Esophagus squamous epithelium (tissue), 5 donors: ENCODE data around the gene CERT1. TPM values are rescaled to one million over a fixed set of nuclear protein-coding genes. Genes with fewer than 3 reads are reported as not detected.

Source experiments
- DNase-seq: peaks from one replicate; lab custom pipeline; 2025; lab: John Stamatoyannopoulos, UW
- H3K27ac ChIP-seq, 4 donors: fragments of 200-600 bp; sonication (generic); one replicate each; pipeline ENCODE4 v1.5.1; 2016 to 2019; ENCODE audit warnings: mild to moderate bottlenecking in 1 of 4
- H3K27me3 ChIP-seq, 4 donors: fragments of 200-600 bp; sonication (generic); 1 replicate in 3 of 4; 2 replicates in 1 of 4; pipeline versions ENCODE4 v1.5.1 to v1.6.0; 2017 to 2021; ENCODE audit warnings: antibody characterized with exemption in 1 of 4
- H3K36me3 ChIP-seq, 3 donors: fragments of 200-600 bp; sonication (generic); one replicate each; pipeline ENCODE4 v1.5.1; 2016 to 2019
- H3K4me1 ChIP-seq, 3 donors: fragments of 200-600 bp; sonication (generic); one replicate each; pipeline ENCODE4 v1.5.1; 2017 to 2019
- H3K4me3 ChIP-seq, 4 donors: fragments of 200-600 bp; sonication (generic); 1 replicate in 3 of 4; 2 replicates in 1 of 4; pipeline ENCODE4 v1.5.1; 2016 to 2019; ENCODE audit warnings: mild to moderate bottlenecking in 2 of 4, moderate library complexity in 1 of 4
- H3K9me3 ChIP-seq, 3 donors: fragments of 200-600 bp; sonication (generic); one replicate each; pipeline ENCODE4 v1.5.1; 2016 to 2019
- CTCF ChIP-seq, 6 experiments: fragments of 450-650 bp in 4 of 6; fragments of 200-600 bp in 2 of 6; sonication (generic) in 2 of 6; IDR thresholded peaks; one replicate each; pipeline ENCODE4 v1.5.1; 2016 to 2019; ENCODE audit warnings: antibody characterized with exemption in 6 of 6, mild to moderate bottlenecking in 4 of 6, moderate library complexity in 4 of 6
- POLR2A ChIP-seq, 4 donors: fragments of 450-650 bp; IDR thresholded peaks; one replicate each; pipeline ENCODE4 v1.6.1; 2017; ENCODE audit warnings: antibody characterized with exemption in 4 of 4, mild to moderate bottlenecking in 4 of 4, moderate library complexity in 3 of 4
- WGBS, 2 donors: methylation state at CpG; one replicate each; pipeline ENCODE4 v1.1.5; 2018; 5-methylcytosine and 5-hydroxymethylcytosine counted together
- intact Hi-C: fragments of 100-400 bp; cut with DNase I; formaldehyde crosslinking; loops from one replicate; pipeline ENCODE4 v1.15.0; 2022
- total RNA-seq, 4 donors: library from RNA; depleted of rRNA; stranded (reverse); fragments of >200 nt; gene quantifications; one replicate each; pipeline ENCODE4 v1.1.0, GENCODE V29; 2016
- donor health status: DM: yes; HTN: yes; CAD: no.

CERT1 gene
- total RNA-seq, 4 donors from 2014 or later: 19.8 to 29.9 (median 24.4) TPM

- Histone ChIP-seq H3K27me3 (no peaks in the 10 kb centered on the region), H3K4me1 (no peaks in the 10 kb centered on the region), H3K9me3 (no peaks in the 10 kb centered on the region), H3K27ac (no peak overlapping the region), H3K36me3 (peaks cover 0 to 97% (median 5%) of the 10 kb centered on the region in 3 donors), H3K4me3 (no peak overlapping the region)
- DNase-seq: no peak
- TF ChIP-seq CTCF (IDR thresholded peaks at IDR 0.05): no peak
- WGBS, 2 donors: 73 to 95% methylated on average over 1 of the region's 1 CpG
- intact Hi-C loops: no loop called here
Measured at GRCh38 chr5:75380099-75380498, 131.3 kb downstream of the CERT1 start.

GRCh38 chr5:75375414-75375813 is 136.0 kb downstream of the CERT1 start:
- H3K36me3 ChIP-seq: peaks cover 0 to 78% (median 0%) of the 10 kb centered on the region in 3 donors

GRCh38 chr5:75374394-75374814 is 137.0 kb downstream of the CERT1 start:
- intact Hi-C loops: no loop called here
- Histone ChIP-seq H3K9me3 (no peaks in the 10 kb centered on the region), H3K4me3 (no peak overlapping the region), H3K36me3 (peaks cover 0 to 68% (median 0%) of the 10 kb centered on the region in 3 donors), H3K27ac (no peak overlapping the region), H3K4me1 (no peaks in the 10 kb centered on the region), H3K27me3 (no peaks in the 10 kb centered on the region)
- DNase-seq: no peak
- 87 to 95% methylated on average over 12 of the region's 12 CpGs for WGBS, 2 donors
- no peak for TF ChIP-seq CTCF (IDR thresholded peaks at IDR 0.05)

More at GRCh38 chr5:75375414-75375813, 136.0 kb downstream of the CERT1 start:
- intact Hi-C loops: no loop called here
- WGBS, 2 donors: 94 to 97% methylated on average over 4 of the region's 4 CpGs
- no peaks in the 10 kb centered on the region for H3K4me1 ChIP-seq
- no peak overlapping the region for H3K27ac ChIP-seq
- no peak for DNase-seq
- no peak overlapping the region for H3K4me3 ChIP-seq
- no peaks in the 10 kb centered on the region for H3K9me3 ChIP-seq
- TF ChIP-seq CTCF (IDR thresholded peaks at IDR 0.05) (no peak), POLR2A (IDR thresholded peaks at IDR 0.05) (no peak)
- H3K27me3 ChIP-seq: no peaks in the 10 kb centered on the region

- intact Hi-C loops: no loop called here
- Histone ChIP-seq H3K9me3 (no peaks in the 10 kb centered on the region), H3K4me1 (no peaks in the 10 kb centered on the region), H3K36me3 (peaks cover 0 to 65% (median 0%) of the 10 kb centered on the region in 3 donors), H3K27me3 (no peaks in the 10 kb centered on the region), H3K27ac (no peak overlapping the region), H3K4me3 (no peak overlapping the region)
- 69 to 84% methylated on average over 2 of the region's 2 CpGs for WGBS, 2 donors
- no peak for DNase-seq
- TF ChIP-seq POLR2A (IDR thresholded peaks at IDR 0.05): no peak
- no peak for TF ChIP-seq CTCF (IDR thresholded peaks at IDR 0.05)
Measured at GRCh38 chr5:75373862-75374261, 137.6 kb downstream of the CERT1 start.

- Histone ChIP-seq H3K9me3 (no peaks in the 10 kb centered on the region), H3K36me3 (peaks cover 0 to 16% (median 0%) of the 10 kb centered on the region in 3 donors), H3K4me3 (no peak overlapping the region), H3K27me3 (no peaks in the 10 kb centered on the region), H3K27ac (no peak overlapping the region), H3K4me1 (peaks cover 0 to 4% (median 4%) of the 10 kb centered on the region in 3 donors)
- intact Hi-C loops: no loop called here
- WGBS, 2 donors: 91 to 94% methylated on average over 2 to 4 of the region's 4 CpGs
- no peak for DNase-seq
- TF ChIP-seq POLR2A (IDR thresholded peaks at IDR 0.05): no peak
- TF ChIP-seq CTCF (IDR thresholded peaks at IDR 0.05): no peak
Measured at GRCh38 chr5:75368391-75368790, 143.0 kb downstream of the CERT1 start.
